ENCODE results near the gene HYI. TPM values are rescaled to one million over a fixed set of nuclear protein-coding genes. Genes with fewer than 3 reads are reported as not detected.

The HYI gene
- total and polyA plus RNA-seq, 7 donors = 40.4 to 104 (median 72.8) TPM

DNA sequence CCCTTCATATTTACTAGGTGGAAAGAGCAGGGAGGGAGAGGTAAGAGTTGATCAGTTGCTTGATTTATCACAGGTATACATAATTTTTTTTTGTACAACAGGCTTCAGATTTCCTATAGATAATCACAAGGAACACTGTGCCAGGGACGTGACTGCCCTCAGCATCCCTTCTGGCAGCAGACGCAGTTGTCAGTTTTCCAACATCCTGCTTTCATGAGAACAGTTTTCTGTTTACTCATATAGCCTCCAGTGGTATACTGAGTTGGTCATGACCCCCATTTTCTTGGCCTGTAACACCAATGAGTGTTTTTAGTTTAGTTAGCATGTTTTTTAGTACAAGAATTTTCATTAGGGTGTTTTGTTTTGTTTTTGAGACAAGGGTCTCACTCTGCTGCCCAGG is 39.1 kb upstream of the HYI start:
- 58 to 64% methylated on average over 2 of the region's 2 CpGs for WGBS, 2 donors
- no peak overlapping the region for H3K4me3 ChIP-seq
- no peaks in the 10 kb centered on the region for H3K27me3 ChIP-seq
- no peaks in the 10 kb centered on the region for H3K4me1 ChIP-seq
- H3K27ac ChIP-seq = no peak overlapping the region
- DNase-seq = no peak
- H3K36me3 ChIP-seq = no peaks in the 10 kb centered on the region
- H3K9me3 ChIP-seq = peaks cover 3 to 5% (median 3%) of the 10 kb centered on the region in 4 donors
- TF ChIP-seq EP300 (IDR thresholded peaks at IDR 0.05) (no peak), POLR2A (IDR thresholded peaks at IDR 0.05) (no peak), POLR2AphosphoS5 (IDR thresholded peaks at IDR 0.05) (no peak)
- TF ChIP-seq, protein P1, sequence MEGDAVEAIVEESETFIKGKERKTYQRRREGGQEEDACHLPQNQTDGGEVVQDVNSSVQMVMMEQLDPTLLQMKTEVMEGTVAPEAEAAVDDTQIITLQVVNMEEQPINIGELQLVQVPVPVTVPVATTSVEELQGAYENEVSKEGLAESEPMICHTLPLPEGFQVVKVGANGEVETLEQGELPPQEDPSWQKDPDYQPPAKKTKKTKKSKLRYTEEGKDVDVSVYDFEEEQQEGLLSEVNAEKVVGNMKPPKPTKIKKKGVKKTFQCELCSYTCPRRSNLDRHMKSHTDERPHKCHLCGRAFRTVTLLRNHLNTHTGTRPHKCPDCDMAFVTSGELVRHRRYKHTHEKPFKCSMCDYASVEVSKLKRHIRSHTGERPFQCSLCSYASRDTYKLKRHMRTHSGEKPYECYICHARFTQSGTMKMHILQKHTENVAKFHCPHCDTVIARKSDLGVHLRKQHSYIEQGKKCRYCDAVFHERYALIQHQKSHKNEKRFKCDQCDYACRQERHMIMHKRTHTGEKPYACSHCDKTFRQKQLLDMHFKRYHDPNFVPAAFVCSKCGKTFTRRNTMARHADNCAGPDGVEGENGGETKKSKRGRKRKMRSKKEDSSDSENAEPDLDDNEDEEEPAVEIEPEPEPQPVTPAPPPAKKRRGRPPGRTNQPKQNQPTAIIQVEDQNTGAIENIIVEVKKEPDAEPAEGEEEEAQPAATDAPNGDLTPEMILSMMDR (IDR thresholded peaks at IDR 0.05) = no peak
- intact Hi-C loops (cut with DNase I) = no loop called here

DNA sequence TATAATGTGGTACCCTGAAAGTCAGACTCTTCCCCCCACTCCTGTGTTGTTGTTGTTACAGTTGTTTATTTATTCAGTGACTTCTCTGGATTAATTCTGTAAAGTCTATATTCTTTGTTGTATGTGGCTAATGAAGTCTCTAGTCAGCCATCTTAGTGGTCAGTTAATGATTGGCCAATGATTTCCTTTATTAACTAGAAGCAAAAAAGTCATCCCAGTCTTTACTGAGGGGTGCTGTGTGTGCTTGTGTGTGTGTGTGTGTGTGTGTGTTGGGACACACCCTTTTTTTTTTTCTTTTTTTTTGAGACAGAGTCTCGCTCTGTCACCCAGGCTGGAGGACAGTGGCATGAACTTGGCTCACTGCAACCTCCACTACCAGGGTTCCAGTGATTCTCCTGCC is 37.3 kb upstream of the HYI start:
- WGBS, 2 donors = 95% methylated on average over 1 of the region's 1 CpG
- no peak overlapping the region for H3K4me3 ChIP-seq
- peaks cover 3 to 5% (median 3%) of the 10 kb centered on the region in 4 donors for H3K9me3 ChIP-seq
- no peak for TF ChIP-seq POLR2AphosphoS5 (IDR thresholded peaks at IDR 0.05)
- TF ChIP-seq EP300 (IDR thresholded peaks at IDR 0.05) = no peak
- TF ChIP-seq, protein P1 (IDR thresholded peaks at IDR 0.05) = no peak
- TF ChIP-seq POLR2A (IDR thresholded peaks at IDR 0.05) = no peak
- H3K4me1 ChIP-seq = no peaks in the 10 kb centered on the region
- H3K27me3 ChIP-seq = no peaks in the 10 kb centered on the region
- H3K27ac ChIP-seq = no peak overlapping the region
- no peak for DNase-seq
- intact Hi-C loops (cut with DNase I) = no loop called here
- no peaks in the 10 kb centered on the region for H3K36me3 ChIP-seq

DNA sequence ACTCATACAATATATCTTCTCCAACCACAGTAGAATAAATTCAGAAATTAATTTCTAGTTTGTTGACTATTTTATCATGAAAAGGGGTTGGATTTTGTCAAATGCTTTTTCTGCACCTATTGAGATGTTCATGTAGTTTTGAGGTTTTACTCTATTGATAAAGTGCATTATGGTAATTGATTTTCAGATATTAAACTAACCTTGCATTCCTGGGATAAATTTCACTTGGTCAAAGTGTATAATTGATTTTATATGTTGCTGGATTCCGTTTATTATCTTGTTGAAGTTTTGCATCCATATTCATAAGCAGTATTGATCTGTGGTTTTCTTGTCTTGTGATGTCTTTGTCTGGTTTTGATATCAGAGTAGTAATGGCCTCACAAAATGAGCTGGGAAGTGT is 34.4 kb upstream of the HYI start:
- no peak for DNase-seq
- no peak overlapping the region for H3K27ac ChIP-seq
- H3K4me1 ChIP-seq = no peaks in the 10 kb centered on the region
- no peak overlapping the region for H3K4me3 ChIP-seq
- peaks cover 3 to 5% (median 3%) of the 10 kb centered on the region in 4 donors for H3K9me3 ChIP-seq
- TF ChIP-seq EP300 (IDR thresholded peaks at IDR 0.05) = no peak
- no peak for TF ChIP-seq POLR2AphosphoS5 (IDR thresholded peaks at IDR 0.05)
- TF ChIP-seq POLR2A (IDR thresholded peaks at IDR 0.05) = no peak
- TF ChIP-seq, protein P1 (IDR thresholded peaks at IDR 0.05) = no peak
- WGBS, 2 donors = 82 to 83% methylated on average over 1 of the region's 1 CpG
- no peaks in the 10 kb centered on the region for H3K27me3 ChIP-seq
- H3K36me3 ChIP-seq = no peaks in the 10 kb centered on the region
- intact Hi-C loops (cut with DNase I) = no loop called here

DNA sequence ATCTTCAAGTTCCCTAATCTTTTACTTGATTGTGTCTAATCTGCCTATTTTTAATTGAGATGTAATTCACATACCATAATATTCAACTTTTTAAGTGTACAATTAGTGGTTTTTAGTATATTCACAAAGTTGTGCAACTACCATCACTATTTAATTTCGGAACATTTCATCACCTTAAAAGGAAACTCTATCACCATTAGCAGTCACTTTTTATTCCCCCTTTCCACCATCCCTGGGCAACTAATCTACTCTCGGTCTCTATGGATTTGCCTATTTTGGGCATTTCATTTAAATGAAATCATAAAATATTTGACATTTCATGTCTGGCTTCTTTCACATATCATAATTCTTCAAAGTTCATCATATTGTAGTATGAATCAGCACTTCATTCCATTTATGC is 30.6 kb upstream of the HYI start:
- Histone ChIP-seq H3K4me1 (no peaks in the 10 kb centered on the region), H3K9me3 (no peaks in the 10 kb centered on the region), H3K36me3 (no peaks in the 10 kb centered on the region), H3K4me3 (no peak overlapping the region), H3K27ac (no peak overlapping the region), H3K27me3 (no peaks in the 10 kb centered on the region)
- intact Hi-C loops (cut with DNase I) = no loop called here
- TF ChIP-seq, protein P1 (IDR thresholded peaks at IDR 0.05) = no peak
- TF ChIP-seq POLR2A (IDR thresholded peaks at IDR 0.05) = no peak
- no peak for TF ChIP-seq POLR2AphosphoS5 (IDR thresholded peaks at IDR 0.05)
- TF ChIP-seq EP300 (IDR thresholded peaks at IDR 0.05) = no peak
- no peak for DNase-seq
- 96 to 97% methylated on average over 2 of the region's 2 CpGs for whole genome bisulfite sequencing, 2 donors

DNA sequence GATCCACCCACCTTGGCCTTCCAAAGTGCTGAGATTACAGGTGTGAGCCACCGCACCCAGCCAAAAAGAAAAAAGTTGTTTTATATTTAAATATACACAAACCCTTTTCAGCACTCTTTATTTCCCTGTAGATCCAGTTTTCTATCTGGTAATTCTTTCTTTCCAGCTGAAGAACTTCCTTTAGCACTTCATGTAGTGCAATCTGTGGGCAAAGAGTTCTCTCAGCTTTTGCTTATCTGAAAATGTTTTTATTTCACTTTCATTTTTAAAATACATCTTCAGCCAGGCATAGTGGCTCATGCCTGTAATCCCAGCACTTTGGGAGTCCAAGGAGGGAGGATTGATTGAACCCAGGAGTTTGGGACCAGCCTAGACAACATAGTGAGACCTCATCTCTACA is 28.5 kb upstream of the HYI start:
- TF ChIP-seq POLR2A (IDR thresholded peaks at IDR 0.05) (no peak), EP300 (IDR thresholded peaks at IDR 0.05) (no peak), POLR2AphosphoS5 (IDR thresholded peaks at IDR 0.05) (no peak)
- TF ChIP-seq, protein P1 (IDR thresholded peaks at IDR 0.05) = no peak
- H3K4me1 ChIP-seq = no peaks in the 10 kb centered on the region
- 33 to 62% methylated on average over 1 of the region's 1 CpG for WGBS, 2 donors
- H3K27ac ChIP-seq = no peak overlapping the region
- H3K36me3 ChIP-seq = no peaks in the 10 kb centered on the region
- DNase-seq = no peak
- H3K4me3 ChIP-seq = no peak overlapping the region
- intact Hi-C loops (cut with DNase I) = no loop called here
- no peaks in the 10 kb centered on the region for H3K27me3 ChIP-seq
- H3K9me3 ChIP-seq = no peaks in the 10 kb centered on the region
